Stimulated activated CD4-positive, alpha-beta T cell treated with anti-CD3 and anti-CD28 coated beads, Interleukin-4, amount 100 ng/mL, for 1 hour (primary cell): ENCODE data around the gene EFNA3.
A peak's percentile ranks its signal among the peaks of the same experiment; 100 is the strongest.

Source experiments
- DNase-seq: peaks from one replicate; pipeline ENCODE4 v3.0.0-alpha.2; 2020

The EFNA3 gene, protein sequence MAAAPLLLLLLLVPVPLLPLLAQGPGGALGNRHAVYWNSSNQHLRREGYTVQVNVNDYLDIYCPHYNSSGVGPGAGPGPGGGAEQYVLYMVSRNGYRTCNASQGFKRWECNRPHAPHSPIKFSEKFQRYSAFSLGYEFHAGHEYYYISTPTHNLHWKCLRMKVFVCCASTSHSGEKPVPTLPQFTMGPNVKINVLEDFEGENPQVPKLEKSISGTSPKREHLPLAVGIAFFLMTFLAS

DNA sequence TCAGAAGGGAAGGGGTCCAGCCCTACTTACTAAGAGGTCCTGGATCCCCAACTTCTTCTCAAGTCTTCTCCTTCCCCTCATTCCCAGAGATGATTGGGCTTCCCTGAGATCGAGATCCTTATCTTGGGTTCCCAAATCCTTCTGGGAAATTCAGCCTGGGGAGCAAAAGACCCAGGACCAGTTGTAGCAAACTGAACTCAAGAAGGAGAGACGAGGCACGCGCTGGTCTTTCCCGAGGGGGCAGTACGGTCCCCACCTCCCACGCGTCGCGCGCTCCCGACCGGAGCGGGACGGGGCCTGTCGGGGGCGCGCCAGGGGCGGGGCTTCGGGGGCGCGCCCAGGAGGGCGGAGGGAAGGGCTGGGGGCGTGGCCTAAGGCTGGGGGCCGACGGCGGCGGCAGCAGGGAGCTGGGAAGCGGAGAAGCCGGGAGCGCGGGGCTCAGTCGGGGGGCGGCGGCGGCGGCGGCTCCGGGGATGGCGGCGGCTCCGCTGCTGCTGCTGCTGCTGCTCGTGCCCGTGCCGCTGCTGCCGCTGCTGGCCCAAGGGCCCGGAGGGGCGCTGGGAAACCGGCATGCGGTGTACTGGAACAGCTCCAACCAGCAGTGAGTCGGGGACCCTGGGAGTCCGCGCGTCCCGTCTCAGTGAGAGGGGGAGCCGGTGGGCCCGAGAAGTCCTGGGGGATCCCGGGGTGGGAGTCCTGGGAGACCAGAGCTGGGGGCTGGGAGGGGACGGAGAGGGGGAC lies at the start of gene EFNA3:
EFNA3 (plus strand) TSS at position 369 of the 741 bp plus-strand sequence; CDS start at position 474, 105 bp downstream.
- DNase-seq: peak; percentile 69

DNA sequence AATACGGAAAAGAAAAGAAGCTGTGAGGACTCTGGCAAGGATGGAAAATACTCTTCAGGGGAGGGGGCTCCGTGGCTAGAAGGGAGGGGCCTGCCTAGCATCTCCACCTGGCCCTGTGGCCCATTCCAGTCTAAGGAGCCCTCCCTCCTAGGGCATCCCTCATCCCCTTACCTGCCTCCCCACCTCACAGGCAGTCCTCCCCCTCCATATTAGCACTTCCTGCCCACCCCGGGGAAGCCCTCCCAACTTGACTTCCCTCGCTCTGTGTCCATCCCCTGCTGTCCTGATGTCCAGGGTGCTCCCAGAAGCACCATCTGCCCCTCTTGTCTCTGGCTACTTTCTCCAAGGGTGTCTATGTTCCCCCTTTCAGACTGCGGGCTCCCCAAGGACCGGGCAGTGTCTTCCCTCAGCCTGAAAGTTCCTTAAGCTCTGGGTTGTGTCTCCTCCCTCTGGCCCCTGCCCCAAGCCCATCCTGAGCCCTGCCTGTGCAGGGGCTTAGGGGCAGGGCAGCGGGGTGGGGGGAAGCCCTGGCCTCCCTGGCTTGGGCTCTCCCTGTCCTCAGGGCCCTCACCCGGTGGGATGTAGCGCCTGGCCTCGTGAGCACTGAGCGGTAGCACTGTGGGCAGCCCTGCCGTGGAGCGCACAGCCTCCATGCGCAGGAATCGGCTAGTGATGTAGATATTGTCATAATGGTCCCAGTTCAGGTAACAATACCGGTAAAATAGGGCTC lies 49.0 kb upstream of the EFNA3 start:
- no peak for DNase-seq

DNA sequence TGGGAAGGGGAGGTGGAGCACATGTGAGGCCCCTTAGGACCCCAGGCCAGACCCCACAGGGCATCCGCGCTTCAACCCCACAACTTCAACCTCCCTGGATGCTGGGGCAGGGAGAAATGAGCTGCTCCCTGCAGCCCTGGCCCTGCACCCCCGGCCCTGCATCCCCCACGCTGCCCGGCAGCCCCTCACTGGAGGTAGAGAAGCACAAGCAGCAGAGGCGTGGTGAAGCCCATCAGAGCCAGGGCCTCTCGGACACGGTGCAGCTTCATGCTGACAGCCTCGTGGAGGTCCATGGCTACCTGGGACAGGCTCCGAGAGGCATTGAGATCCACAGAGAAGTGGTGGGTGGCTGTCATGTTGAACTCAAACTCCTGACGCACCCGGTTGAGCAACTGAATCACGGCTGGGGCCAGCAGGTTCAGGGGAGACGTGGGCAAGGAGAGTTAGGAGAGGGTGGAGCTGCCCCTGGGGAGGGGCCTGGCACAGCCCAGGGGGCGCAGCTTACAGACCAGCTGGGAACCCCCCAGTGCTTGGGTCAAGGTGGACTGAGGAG lies 48.3 kb upstream of the EFNA3 start:
- no peak for DNase-seq

DNA sequence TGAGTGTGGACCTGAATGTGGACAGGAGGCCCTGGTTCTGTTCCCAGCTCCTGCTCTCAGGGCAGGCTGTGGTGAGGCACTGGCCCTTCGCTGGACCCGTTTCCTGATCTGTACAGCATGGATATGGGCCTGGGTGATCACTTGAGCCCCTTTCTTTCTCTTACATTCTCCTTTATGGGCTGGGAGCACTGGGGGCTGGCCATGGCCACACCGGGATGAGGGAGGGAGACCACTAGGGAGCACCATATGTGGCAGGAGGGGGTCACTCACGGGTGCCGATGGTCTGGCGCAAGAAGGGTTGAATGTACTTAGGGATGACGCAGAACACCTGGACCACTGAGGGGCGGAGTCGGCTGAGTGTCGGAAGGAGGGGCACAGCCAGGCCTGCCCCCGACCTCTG lies 47.7 kb upstream of the EFNA3 start:
- DNase-seq: no peak

DNA sequence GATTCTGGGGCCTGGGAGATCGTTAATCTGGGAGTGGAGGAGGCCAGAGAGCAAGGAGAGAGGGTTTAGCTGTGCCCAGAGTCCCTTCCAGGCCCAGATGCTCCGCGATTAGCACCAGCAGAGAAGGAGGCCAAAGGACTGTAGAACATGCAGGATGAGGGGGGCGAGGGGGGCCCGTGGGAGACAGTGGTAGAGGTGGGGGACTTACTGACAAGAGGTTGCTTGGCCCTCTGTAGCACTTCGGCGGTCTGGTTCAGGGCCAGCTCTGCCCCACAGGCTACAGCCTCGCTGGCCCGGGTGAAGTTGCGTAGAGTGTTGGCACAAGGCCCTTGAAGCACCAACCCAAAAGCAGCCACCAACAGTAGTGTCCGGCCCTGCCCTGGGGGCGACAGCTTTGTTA lies 45.8 kb upstream of the EFNA3 start:
- no peak for DNase-seq

GRCh38 chr1:155033524-155033923 lies 45.1 kb upstream of the EFNA3 start, which contains the start of the genes DCST1 and DCST2:
Gene DCST1, plus strand, starts transcription at chr1:155033824. Its CDS starts 213 bp downstream, at chr1:155034037.
Gene DCST2, minus strand, starts transcription at chr1:155033781. Its CDS starts 80 bp downstream, at chr1:155033701.
- no peak for DNase-seq

DNA sequence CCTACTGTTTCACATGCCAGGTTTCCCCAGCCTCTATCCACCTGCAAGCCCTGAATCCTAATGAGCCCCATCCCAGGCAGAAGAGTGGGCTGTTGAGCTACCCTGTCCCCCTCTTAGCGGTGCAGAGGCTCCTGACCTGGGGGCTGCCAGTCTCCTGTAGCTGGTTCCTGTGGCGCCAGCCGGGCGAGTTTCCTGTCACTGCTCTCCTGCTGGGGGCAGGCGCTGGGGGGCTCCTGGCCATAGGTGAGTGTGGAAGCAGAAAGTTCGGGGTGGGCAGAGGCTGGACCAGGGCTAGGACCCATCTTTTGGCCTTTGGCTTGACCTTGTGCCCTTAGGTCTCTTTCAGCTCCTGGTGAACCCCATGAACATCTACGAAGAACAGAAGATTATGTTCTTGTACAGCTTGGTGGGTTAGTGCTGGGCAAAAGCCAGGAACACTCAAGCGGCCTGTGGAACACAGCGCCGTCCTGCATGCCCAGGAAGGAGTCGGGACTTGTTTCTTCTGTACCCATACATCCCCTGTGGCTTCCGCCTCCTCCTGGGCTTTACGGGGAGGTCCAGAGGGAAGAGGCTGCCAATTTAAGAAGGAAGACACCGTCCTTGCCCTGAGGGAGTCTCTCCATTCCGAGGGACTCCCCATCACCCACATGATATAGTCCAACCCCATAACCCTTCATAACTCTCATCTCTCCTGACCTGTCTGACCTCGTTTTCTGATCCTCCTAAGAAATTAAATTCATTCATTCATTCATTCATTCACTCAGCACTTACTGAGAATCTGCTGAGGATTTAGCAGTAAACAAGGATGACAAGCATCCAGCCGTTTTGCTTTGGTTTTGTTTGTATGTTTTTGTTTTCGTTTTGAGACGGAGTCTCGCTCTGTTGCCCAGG lies 44.1 kb upstream of the EFNA3 start:
- DNase-seq: no peak

DNA sequence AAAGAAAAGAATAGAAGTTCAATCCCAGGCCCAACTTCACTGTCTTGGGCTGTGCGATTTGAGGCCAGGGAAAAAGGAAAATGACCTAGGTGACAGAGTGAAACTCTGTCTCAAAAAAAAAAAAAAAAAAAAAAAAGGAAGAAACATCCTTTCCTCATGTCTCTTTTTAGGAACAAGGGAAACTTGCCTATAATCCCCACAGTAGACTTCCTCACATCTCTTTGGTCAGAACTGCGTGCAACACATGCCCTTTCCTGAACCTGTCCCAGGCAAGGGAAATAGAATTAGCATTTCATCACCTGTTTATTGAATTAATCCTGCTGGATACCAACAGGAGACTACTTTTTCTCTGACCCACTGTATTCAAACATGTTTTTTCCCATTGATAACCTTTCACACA lies 42.7 kb upstream of the EFNA3 start:
- no peak for DNase-seq

- no peak for DNase-seq
Observed at GRCh38 chr1:155037043-155037442, 41.6 kb upstream of the EFNA3 start.

GRCh38 chr1:155037851-155038441 lies 40.7 kb upstream of the EFNA3 start:
- DNase-seq: no peak

DNA sequence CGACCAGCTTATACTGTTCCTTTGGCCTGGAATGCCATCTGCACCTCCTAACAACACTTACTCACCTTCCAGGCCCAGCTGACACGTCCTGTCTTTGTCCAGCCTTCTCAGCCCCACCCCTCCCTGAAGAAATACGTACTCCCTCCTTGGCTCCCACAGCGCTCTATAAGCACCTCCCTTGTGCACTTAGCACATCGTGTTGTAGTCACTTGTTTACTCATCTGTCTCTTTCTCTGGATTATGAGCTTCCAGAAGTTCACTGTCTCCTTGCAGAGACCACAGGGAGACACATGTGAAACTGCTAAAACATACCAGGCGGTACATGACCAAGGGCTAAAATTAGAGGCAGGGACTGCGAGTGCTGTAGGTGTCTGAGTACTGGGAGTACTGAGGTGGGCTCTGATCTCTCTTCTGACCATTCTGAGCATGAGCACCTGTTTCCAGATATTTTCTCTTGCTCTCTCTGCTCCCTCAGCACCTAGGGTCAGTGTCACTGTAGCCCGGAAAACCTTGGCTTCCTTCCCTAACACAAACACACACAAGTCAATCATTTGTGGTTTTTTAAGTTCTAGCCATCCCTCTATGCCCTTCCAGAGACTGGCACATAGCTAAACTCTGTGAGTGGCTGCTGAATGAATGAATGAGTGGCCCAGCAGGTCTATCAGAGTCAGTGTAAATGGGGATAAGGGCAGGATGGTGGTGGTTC lies 39.9 kb upstream of the EFNA3 start:
- no peak for DNase-seq

DNA sequence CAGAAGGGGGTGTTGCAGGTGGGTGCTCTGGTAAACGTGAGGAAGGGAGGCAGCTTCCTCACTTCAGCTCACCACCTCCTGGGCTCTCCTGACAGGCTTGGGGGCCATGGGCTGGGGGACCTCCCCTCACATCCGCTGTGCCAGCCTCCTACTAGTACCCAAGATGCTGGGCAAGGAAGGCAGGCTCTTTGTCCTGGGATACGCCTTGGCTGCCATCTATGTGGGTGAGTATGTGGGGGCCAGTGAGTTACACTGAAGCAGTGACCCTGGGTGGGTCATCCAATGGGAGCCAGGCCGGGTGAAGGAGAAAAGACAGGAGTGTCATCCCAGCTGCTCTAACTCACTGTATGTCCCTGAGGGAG lies 39.3 kb upstream of the EFNA3 start:
- DNase-seq: no peak

DNA sequence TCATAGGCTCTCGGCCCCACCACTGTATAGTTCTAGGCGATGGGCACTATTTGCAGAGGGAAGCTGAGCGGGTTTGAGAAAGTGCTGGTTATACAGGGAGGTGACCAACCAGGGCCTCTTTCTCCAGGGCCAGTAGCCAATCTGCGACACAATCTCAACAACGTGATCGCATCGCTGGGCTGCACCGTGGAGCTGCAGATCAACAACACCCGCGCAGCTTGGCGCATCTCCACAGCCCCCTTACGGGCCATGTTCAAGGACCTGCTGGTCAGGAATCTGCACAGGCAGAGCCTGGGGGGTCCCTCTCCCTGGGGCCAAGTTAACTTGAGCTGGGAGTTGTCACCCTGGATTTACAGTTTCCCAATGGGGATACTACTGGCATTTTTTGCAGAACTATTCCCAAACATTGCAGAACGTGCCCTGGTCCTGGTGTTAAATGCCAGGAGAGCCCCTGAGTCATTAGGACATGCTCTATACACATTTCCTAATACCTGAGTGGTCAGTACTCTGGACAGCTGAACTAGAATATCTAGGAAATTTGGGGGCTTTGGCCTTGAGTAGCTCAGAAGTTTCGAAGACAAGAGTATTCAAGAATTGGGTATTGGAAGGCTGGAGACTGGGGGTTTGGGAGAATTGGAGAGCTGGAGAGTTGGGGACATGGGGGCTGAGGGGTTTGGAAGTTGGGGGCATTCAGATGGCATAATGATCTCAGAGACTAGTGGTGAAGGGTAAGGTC lies 38.1 kb upstream of the EFNA3 start:
- DNase-seq: no peak

DNA sequence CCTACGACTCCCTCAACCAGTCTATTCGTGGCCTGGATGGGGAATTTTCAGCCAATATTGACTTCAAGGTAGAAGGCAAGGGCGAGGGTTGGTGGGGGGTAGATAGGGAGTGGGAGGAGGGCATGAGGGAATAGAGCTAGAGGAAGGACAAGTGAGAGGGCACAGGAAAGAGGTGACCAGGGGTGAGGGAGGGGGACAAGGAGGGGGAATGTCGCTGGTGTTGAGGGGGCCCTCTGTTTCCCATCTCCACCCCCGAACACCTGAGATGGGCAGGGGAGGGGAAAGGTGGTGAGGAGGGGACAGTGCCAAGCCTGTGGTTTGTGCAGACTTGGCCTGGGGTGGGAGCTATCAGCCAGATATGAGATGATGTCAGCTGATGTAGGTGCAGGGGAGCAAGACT lies 35.8 kb upstream of the EFNA3 start:
- no peak for DNase-seq

DNA sequence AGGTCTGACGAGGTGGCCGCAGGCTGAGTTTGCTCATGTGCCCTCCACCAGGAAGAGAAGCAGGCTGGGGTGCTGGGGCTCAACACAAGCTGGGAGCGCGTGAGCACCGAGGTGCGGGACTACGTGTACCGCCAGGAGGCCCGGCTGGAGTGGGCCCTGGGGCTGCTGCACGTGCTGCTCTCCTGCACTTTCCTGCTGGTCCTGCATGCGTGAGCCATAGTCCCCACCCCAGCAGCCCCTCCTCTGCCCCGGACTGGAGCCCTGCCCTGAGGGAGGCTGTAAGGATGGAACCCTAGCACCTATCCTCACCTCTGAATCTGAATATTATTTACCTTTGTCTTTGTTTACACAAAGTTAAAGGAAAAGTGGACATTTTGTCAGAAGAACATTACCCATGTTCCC lies 35.3 kb upstream of the EFNA3 start:
- DNase-seq: no peak

- DNase-seq: no peak
Observed at GRCh38 chr1:155043793-155044192, 34.8 kb upstream of the EFNA3 start.

GRCh38 chr1:155044365-155044764 lies 34.3 kb upstream of the EFNA3 start:
- no peak for DNase-seq

DNA sequence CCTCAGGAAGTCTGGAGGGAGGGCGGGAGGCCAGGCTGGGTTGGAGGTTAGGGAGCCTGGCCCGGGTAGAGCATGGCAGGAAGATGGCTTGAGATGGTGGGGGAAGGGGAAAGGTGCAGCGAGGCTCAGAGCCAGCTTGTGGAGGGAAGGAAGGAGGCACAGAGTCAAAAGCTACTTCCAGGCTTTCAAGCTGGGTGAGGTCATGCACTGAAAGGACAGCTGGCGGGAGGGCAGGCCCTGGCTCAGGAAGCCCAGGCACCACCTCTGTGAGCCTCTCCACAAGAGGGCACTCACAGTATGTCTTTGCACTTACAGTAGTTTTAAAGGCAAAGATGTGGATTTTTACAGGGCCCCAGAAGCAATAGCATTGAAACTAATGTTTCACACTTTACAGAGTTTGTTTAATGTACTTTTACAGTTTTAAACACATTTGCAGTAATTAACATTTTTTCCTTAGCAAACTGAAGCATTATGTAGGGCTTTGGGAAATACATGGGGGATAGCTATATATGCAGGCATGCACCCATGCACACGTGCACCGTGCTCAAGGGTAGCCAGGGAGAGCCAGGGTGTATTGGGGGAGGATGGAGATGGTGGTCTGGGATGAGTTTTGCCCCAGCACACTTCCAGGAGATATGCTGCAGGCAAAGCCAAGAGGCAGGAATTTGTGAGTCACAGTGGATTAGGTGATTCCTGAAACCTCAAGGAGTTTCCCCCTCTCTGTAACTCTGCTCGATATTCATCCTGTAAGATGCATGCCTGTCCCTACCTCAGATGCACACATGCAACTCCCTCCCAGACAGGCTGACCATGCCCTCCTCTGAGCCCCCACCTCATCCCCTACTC lies 33.6 kb upstream of the EFNA3 start:
- peak; percentile 47 for DNase-seq

DNA sequence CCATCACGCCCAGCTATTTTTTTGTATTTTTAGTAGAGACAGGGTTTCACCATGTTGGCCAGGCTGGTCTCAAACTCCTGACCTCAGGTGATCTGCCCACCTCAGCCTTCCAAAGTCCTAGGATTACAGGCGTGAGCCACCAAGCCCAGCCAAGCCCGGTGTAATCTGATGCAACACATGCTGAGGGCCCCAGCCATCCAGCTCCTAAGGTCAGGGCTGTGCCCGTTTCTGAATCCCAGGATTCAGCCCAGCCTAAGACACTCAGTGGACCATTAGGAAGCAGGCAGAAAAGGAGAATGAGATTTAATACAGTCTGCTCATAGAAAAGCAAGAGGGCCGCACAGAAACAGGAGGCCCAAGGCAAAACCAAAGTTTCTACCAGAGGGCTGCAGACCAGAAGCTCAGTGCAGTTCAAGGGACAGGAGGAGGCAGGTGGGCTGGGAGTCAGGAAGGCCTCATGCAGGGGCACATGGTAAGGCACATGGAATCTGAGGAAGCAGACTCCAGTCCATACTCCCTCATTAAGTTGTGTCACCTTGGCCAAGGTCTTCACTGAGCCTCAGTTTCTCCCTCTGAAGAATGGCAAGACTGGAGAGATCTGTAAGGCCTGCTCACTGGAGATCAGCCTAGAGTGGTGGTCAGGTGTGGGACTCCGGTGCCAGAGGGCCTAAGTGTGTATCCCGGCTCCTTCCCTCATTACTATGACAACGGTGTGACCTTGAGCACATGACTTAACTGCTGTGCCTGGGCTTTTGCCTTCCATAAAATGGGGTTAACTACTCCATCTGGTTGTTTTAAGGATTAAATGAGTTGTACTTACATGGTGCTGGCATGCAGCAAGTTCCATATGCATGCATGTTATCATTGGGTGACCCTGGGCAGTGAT lies 29.9 kb upstream of the EFNA3 start:
- DNase-seq: no peak
